ENCODE measurements around the gene PPP1R12C.

PPP1R12C gene

DNA sequence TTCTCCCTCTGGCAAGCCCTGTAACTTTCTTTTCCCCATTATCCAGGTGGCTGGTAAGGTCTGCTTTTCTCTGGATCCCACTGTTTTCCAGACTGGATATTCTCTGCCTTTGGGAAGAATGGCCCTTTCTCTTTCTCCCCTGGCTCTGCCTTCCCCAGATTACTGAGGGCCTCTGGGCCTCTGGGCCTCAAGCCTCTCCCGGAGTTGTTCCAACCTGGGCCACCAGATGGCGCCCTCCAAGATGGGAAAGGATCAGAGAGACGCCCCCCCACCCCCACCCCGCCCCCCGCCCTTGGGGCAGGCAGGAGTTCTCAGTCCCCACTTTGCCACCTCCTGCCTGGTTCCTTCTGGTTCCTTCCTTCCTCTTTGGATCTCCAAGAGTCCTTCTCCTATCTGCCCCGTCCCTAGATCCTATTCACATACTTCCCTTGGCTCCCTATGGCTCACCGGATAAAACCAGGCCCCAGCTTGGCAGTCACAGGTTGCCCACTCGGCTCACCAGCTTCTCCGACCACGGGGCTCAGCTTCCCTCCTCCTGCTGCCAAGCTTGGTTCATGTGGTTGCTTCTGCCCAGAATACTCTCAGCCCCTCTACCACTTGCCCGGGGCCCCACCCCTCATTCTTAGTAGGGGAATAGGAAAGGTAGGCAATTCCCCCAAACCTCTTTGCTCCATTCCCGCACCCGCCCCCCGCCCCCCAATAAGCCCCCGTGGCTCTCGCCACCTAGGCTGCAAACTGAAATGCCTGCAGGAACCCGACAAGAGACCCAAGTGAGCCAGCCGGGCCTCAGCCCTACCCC is 28.7 kb downstream of the PPP1R12C start:
- DNase-seq, result peak; percentile 92

GRCh38 chr19:55088021-55088451 is 29.4 kb downstream of the PPP1R12C start:
- DNase-seq, result no peak

GRCh38 chr19:55087542-55087901 is 29.9 kb downstream of the PPP1R12C start:
- no peak for DNase-seq

DNA sequence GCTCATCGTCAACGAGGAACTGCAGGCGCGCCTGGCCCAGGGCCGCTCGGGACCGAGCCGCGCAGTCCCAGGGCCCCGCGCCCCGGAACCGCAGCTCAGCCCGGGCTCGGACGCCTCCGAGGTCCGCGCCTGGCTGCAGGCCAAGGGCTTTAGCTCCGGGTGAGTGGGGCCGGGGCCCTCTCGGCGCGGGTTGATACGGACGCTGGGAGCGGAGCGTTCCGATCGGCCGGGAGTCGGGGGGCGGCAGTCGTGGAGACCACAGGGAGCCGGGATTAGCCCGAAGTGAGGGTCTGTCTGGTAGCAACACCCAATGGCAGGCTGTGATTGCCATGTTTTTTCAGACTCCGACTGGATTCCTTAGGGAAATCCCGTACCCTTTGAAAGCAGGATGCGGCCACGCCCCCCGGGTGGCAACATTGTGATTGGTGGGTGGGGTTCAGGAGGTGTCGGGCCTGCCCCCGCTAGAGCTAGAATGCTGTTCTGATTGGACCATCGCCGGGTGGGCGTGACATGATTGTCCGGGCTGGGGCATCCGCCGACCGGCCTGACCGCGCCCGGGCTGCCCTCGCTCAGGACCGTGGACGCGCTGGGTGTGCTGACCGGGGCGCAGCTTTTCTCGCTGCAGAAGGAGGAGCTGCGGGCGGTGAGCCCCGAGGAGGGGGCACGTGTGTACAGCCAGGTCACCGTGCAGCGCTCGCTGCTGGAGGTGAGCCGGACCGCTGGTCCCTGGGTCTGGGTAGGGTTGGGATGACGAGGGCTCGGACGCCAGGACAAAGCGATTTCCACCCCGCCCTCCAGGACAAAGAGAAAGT is 30.5 kb downstream of the PPP1R12C start:
- no peak for DNase-seq

GRCh38 chr19:55085923-55086715 is 31.3 kb downstream of the PPP1R12C start:
- DNase-seq, result no peak

GRCh38 chr19:55084416-55084815 is 33.0 kb downstream of the PPP1R12C start:
- no peak for DNase-seq

GRCh38 chr19:55083004-55083850 is 34.2 kb downstream of the PPP1R12C start:
- no peak for DNase-seq

DNA sequence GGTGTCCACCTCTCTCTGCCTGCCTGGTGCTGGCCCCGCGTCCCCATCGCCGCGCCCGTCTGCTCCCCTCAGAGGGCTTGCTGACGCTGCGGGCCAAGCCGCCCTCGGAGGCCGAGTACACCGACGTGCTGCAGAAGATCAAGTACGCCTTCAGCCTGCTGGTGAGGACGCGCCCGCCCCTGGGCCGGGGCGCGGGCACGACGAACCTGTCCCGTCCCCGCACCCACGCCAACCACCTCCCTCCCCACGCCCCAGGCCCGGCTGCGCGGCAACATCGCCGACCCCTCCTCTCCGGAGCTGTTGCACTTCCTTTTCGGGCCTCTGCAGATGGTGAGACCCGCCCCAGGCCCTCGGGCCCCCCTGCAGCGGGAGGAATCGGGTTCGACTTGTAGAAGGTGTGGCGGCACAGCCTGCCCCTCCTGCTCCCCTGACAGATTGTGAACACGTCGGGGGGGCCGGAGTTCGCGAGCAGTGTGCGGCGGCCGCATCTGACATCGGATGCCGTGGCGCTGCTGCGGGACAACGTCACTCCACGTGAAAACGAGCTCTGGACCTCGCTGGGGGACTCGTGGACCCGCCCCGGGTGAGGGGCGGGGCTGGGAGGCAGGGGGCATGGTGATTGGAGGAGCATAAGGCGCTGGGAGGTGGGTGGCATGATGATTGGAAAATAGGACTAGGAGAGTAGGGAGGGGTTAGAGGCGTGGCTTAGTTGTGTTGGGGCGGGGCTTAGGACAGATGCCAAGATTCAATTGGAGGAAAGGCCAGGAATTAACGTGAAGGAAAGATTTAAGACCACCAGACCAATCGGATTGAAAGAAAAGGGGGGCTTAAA is 35.2 kb downstream of the PPP1R12C start:
- peak; percentile 25 for DNase-seq

GRCh38 chr19:55081770-55082019 is 35.7 kb downstream of the PPP1R12C start:
- DNase-seq, result no peak

DNA sequence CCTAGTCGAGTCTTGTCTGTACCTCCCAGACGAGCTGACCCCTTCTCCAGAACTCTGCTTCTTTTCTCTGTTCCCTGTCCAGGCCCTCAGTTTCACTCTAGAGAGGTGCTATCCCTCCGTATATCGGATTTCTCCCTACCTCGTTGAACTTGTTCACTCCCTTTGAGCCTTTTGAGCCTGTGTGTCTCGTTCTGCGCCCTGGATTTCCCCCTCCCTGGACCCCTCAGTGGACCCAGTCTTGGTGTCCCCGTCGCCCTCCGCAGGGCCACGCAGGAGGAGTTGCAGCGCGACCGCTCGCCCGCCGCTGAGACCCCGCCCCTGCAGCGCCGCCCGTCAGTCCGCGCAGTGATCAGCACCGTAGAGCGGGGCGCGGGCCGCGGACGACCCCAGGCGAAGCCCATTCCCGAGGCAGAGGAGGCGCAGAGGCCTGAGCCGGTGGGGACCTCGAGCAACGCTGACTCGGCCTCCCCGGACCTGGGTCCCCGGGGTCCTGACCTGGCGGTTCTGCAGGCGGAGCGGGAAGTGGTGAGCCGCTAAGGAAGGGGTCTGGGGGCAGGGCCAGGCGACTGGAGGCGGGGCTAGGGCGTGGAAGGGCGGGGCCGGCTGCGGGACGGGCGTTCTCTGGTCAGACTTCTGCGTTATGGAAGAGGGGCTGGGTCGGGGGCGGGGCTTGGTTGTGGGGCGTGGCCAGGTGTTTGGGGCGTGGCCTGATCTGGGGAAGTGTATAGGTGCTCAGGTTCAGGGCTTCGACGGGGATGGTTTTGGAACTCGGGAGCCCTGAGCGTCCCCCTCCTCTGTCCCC is 36.3 kb downstream of the PPP1R12C start:
- DNase-seq, result peak; percentile 97

DNA sequence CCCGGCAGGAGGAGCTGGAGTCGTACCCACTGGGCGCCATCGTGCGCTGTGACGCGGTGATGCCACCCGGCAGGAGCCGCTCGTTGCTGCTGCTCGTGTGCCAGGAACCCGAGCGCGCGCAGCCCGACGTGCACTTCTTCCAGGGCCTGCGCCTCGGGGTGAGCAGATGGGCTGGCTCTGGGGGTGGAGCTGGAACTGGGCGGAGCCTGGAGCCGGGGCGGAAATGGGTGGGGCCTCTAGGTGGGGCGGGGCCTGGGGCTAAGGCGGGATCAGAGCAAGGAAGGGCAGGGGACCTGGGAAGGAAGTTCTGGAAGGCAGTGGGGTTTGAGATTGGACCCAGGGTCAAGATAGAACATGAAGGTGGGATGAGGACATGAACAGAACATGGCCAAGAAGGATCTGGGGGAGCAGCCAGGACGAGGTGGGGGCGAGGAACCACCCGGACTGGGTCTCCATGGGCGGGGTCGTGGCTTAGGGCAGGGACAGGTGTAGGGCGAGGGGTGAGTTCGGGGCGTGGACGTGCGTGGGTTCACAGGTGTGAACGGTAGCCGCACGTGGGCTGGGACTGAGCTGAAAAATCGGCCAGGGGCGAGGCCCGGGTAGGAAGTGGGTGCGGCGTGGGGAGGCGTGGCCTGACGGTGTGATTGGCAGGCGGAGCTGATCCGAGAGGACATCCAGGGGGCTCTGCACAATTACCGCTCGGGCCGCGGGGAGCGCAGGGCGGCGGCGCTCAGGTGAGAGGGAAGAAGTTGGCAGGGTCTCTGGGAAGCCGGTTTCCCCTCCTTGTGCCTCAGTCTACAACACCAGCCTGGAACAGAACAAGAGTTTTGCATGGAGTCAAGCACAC is 37.1 kb downstream of the PPP1R12C start:
- DNase-seq, result peak; percentile 92

- no peak for DNase-seq
Observed at GRCh38 chr19:55079400-55080038, 37.9 kb downstream of the PPP1R12C start.

GRCh38 chr19:55078996-55079395 is 38.4 kb downstream of the PPP1R12C start:
- no peak for DNase-seq

GRCh38 chr19:55077106-55077505 is 40.3 kb downstream of the PPP1R12C start:
- DNase-seq, result no peak

DNA sequence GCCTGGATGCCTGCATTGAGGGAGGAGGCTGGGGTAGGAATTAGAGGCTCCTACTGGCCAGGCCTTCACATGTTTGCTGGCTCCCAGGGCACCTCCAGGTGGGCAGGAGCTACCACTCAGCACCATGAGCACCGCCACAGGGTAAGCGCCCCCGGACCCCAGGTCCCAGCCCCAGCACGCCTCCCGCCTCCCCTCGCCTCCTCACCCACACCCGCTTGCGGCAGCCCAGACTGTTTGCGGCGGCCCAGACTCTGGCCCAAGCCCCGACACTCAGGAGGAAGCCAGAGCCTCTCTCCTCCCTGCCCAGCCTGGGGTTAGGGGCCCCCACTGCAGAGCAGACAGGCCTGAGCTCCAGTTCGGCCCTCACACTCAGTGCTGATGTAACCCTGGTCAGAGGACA is 41.1 kb downstream of the PPP1R12C start:
- no peak for DNase-seq

GRCh38 chr19:55075371-55075998 is 42.0 kb downstream of the PPP1R12C start, which contains the start of gene EPS8L1:
TSS of gene EPS8L1 (plus strand) at chr19:55075869. CDS start at chr19:55076445, 576 bp downstream.
- peak; percentile 18 for DNase-seq

- DNase-seq, result no peak
Observed at GRCh38 chr19:55071913-55072312, 45.5 kb downstream of the PPP1R12C start.

DNA sequence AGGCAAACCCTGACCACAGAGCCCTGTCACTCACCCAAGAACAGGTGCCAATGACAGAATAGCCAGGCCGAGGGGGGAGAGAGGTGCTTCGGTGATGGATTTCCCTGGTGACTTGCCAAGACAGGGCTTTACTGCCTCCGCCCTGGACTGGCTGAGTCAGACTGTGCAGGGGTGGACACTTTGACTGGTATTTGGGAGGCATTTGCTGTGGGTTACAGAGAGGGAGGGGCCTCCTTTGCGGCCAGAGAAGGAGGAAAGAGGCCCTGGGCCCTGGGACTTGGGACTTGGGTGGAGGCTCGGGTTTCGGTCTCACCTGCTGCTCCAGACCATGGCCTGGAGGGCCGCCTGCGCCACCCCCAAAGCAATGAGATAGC is 46.3 kb downstream of the PPP1R12C start:
- peak; percentile 57 for DNase-seq
